AG10803 (cell line): ENCODE results near the gene RRP1B.

Experiments
- DNase-seq: peaks from one replicate; pipeline ENCODE4 v3.0.0; 2010; ENCODE audit warnings: low read depth
- H3K4me3 ChIP-seq: 2 replicates; pipeline ENCODE4 v1.5.1; 2011; ENCODE audit warnings: mild to moderate bottlenecking, low read length, control low read depth
- CTCF ChIP-seq: conservative IDR thresholded peaks from 2 replicates; pipeline ENCODE4 v1.5.1; 2011; ENCODE audit warnings: mild to moderate bottlenecking, low read length, control low read depth, inconsistent platforms

Gene RRP1B

GRCh38 chr21:43652616-43653015 is 6.7 kb upstream of the RRP1B start:
- no peak for TF ChIP-seq CTCF
- H3K4me3 ChIP-seq: no peak overlapping the region
- no peak for DNase-seq

GRCh38 chr21:43653626-43654025 is 5.7 kb upstream of the RRP1B start:
- no peak overlapping the region for H3K4me3 ChIP-seq
- DNase-seq: no peak
- TF ChIP-seq CTCF: no peak

GRCh38 chr21:43654806-43655489 is 4.4 kb upstream of the RRP1B start:
- H3K4me3 ChIP-seq: no peak overlapping the region
- DNase-seq: peak; percentile 58
- TF ChIP-seq CTCF: no peak

- no peak for TF ChIP-seq CTCF
- no peak for DNase-seq
- no peak overlapping the region for H3K4me3 ChIP-seq
Observed at GRCh38 chr21:43657355-43658087, 1.8 kb upstream of the RRP1B start.

- H3K4me3 ChIP-seq: no peak overlapping the region
- DNase-seq: no peak
- no peak for TF ChIP-seq CTCF
Observed at GRCh38 chr21:43658088-43658741, 1.1 kb upstream of the RRP1B start.

- no peak for TF ChIP-seq CTCF
- peak overlapping the region; percentile 57; the same call in 1 of the 2 replicates for H3K4me3 ChIP-seq
- no peak for DNase-seq
Observed at GRCh38 chr21:43658769-43659135, 608 bp upstream of the RRP1B start.
